HPDE6-E6E7 (cell line): ENCODE results near the gene CDK4.

Experiments
- DNase-seq: peaks from one replicate; pipeline ENCODE4 v3.0.0; 2011; ENCODE audit warnings: missing footprints; ENCODE audit errors: extremely low spot score

The CDK4 gene

GRCh38 chr12:57771873-57772428 lies 19.8 kb upstream of the CDK4 start, which contains the start of gene METTL1:
TSS of gene METTL1 (minus strand) at chr12:57772105. CDS start at chr12:57772083, 22 bp downstream.
- DNase-seq, result peak; percentile 94

GRCh38 chr12:57771236-57771872 lies 19.2 kb upstream of the CDK4 start:
- no peak for DNase-seq

DNA sequence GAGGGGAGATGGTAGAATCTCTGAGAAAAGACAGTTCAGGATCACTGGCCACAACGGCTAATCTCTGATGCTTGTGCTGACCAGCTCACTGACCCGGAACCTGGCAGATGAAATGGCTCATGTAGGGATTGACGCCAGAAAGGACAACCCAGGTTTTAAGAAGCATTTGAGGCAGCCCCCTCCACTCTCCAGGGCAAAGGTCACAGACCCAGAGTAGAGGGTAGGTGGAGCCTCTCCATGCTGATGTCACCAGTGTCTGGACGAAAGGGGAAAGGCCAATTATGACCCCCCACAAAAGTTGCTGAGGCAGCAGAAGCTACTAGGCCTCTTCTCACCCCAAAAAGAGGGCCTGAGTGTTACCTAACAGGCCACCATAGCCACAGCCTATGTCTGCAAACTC lies 18.6 kb upstream of the CDK4 start:
- DNase-seq, result no peak

DNA sequence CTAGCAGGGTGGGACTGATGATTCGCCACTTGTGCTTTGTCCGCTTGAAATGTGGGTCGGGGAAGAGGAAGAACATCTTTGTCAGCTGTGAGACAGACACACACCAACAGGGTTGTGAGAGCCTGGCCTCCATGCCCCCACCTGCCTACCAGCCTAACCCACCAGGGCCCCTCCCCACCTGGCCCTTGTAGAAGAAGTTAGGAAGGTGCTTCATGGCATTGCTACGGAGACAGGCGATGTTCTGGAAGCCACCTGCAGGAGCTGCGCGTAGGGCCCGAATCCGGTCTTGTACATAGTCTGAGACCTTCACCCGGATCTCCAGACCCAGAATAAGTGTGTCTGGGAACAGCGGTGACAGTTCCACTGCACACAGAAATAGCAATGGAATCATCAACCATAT lies 17.5 kb upstream of the CDK4 start:
- no peak for DNase-seq

GRCh38 chr12:57767876-57768275 lies 15.8 kb upstream of the CDK4 start:
- no peak for DNase-seq

DNA sequence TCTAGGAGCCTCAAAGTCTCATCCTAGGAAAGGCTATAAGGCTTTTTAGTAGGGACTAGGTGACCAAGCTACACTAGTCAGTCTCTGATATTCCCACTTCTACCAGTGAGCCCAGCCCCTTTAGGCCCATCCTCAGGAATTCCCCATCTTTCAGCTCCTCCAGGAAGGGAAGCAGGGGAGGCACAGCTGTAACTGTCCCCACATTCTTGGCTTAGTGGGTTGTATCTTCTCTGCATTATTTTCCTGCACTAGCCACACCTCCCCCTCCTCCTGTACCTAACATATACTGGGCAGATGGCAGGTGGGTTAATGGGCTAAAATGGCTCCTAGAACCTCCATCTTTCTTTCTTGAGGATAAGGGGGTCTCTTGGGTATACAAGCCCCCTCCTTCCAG lies 15.2 kb upstream of the CDK4 start:
- DNase-seq, result no peak

DNA sequence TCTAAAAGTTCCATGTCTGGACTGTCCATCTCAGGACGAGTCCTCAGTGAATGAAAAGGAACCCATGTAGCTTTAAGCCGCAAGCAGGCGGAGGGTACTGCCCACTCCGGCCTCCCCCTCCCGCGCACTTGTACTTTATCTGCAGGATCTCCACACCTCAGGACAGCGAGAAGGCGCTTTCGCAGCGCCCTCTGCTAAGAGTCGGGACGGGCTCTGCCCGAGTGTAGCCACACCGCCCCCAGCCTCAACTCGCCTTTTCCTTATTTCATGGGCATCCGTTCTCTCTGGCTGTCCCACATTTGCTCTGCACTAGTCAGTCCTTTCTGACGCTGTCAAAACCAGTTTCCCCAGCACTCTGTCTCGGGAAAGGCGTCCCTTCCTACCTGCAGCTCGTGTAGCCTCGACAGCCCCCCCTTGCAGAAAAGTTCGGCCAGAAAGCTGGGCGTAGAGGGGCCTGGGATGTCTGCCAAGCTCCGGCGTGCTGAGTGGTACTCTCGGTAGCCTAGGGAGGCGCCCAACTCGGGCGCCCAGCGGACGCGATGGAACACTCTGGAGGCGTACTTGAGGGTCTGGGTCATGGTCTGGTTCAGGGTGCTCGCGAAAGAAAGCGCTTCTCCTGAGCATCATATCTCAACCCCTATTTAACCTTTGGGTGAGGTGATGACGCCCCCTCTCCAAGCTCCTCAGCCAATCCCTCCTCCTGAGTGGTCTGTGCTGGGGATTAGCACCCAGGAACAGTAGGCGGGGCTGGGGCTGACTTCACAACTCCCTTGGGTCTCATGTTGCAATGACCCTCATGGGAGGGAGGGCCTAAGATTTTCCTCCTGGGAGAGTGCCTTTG lies 14.6 kb upstream of the CDK4 start, which contains the start of gene CYP27B1:
Gene CYP27B1 (minus strand): TSS at position 615 of the 841 bp plus-strand sequence. CDS start 37 bp downstream, at position 578.
- no peak for DNase-seq

DNA sequence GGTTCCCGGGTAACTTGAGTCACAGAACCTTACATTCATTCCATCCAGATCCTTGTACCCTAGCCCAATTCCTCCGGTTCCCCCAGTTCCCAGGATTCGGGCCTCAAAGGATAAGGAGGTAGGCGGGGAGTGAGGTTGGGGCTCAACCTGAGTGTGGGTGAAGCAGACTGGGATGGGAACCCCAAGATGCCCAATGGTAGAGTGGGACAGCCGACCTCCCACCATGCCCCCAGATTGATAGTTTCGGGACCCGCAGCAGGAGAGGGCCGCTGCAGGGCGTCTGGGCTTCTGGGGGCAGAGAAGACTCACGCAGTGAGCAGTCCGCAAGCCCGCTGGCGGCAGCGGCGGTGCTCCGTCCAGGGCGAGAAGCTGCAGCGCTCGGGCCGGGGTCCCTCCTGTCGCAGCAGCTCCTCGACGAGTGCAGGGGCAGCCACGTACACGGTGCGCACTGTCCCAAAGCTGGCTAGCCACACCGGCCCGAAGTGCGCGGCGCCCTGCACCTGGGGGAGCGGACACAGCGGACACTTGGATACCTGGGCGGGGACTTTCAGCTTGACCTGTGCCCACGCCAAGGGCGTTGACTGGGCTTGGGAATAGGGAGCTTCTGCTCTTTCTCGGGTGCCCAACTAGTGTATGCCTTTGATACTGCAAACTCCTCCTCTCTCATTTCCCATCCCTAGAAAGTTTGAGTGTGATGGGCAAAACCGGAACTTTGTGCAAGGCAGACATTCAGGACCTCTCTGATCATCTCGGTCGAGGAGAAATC lies 13.8 kb upstream of the CDK4 start:
- no peak for DNase-seq

DNA sequence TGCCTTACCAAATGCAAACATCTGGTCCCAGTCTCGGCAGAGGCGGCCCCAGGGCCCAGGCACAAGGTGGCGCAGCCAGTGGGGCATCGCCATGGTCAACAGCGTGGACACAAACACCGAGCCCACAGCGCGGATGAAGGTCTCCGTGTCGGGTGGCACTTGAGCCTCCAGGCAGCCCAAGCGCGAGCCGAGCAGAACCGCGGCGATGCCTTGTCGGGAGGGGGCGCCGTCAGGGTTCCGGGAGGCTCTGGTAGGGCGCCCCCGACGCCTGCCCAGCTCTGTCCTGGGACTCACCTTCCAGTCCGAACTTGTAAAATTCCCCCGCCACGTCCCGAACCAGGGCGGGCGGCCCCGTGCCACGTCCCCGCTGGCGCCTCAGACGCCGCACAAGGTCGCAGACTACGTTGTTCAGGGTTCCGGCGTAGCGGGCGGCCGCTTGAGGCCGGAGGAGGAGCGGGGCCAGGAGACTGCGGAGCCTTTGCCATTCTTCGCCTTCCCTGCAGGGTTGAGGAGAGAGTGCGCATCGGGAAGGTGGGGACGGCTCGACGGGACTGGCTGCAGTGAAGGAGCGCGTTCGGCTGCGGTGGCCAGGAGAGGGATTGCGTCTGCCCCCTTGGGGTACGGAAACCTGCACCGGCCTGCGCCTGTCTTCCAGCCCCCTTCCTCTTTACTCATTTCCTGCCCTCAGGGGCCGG lies 13.0 kb upstream of the CDK4 start:
- DNase-seq, result peak; percentile 64

- DNase-seq, result no peak
These were observed 12.5 kb upstream of the CDK4 start for GRCh38 chr12:57764662-57765002.

- no peak for DNase-seq
These were observed 12.0 kb upstream of the CDK4 start for GRCh38 chr12:57763881-57764661.

DNA sequence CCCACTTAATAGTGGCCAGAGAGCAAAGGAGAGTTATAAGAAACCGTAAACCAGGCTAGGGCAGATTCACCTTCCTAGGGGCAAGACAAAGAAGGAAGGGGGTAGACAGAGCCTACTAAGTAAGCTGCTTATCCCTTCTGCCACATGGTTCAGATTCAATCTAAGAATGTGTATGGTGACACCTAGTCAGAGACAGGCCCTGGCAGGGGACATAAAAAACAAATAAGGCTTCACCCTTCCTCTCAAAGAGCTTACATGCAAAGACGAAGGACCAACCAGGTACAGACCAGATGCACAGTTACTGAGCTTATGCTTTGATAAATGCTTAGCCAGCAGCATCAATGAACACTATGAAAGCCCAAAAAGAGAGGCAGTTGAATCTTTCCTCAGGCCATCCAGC lies 10.4 kb upstream of the CDK4 start:
- DNase-seq, result no peak

GRCh38 chr12:57761391-57761998 lies 9.4 kb upstream of the CDK4 start:
- DNase-seq, result no peak

DNA sequence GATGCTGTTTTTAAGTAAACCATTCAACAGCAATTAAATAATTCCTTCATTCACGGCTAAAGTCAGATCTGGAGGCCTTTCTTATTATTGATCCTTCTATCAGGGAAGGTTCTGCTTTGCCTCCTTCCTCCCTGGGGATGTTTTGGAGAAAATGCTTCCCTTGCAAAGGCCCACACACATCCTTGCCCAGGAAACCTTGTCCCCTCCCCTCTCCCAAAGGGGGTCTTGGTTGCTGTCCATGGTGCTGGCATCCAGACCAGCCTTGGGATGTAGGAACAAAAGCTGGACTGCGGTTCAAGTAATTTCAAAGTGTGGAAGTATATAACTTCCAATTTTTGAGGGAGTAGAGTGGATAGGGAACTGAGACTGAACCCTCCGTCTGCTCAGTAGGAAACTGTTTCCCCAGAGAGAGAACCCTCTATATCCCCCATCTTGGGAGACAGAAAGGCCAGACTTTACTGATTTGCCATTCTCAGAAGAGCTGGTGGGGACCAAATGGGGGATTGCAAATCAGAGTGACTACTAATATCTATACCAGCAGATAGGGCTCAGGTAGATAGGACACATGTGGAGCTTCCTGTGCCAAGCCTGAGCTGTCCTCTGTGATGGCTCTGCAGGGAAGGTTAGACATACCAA lies 8.4 kb upstream of the CDK4 start:
- DNase-seq, result no peak

DNA sequence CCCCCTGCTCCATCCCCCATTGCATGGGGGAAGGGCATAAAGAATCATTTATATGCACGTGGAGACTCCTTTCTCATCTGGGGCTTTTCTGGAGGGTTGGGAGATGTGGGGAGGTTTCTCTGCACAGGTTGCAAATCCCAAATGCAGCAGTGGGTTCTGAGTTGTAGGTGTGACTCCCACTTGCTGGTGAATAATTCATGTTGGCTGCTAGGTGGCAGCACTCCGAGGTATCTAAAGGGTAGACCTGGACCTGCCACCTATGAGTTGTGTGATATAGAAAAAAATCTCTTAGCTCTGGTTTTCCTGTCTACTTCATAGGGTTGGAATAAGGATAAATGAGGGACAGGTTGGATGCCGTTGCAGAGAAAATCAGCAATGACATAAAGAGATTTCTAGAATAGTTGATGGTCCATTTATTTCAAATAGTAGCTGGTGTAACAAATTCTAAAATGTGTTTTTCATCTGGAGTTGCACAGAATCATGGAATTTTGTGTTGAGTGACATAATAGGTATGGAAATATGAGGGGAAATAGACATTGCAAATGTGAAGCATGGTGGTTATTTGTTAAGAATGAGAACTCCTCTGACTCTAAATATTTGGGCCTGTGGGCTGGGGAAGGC lies 7.4 kb upstream of the CDK4 start:
- DNase-seq, result no peak

- DNase-seq, result no peak
These were observed 6.6 kb upstream of the CDK4 start for GRCh38 chr12:57758552-57759359.

DNA sequence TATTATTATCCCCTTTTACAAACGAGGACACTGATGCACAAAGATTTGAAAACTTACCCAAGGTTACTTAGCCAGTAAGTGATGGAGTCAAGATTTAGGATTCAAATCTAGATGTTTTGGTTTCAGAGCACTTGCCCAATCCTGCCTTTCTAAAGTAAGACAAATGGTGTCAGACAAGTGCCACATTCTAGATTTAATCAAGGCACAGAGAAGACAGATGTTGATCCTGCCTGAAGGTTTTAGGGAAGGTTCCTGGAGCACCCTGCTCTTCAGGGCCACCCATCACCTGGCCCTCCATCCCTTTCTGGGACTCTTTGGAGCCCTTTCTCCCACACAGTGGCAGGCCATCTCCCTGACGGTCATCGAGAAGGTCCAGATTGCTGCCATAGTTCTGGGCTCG lies 5.7 kb upstream of the CDK4 start:
- no peak for DNase-seq
